NCI-H1092 (cell line): ENCODE data around the gene SMAD1.
A peak's percentile ranks its signal among the peaks of the same experiment; 100 is the strongest.

Experiments used
- DNase-seq: peaks from one replicate; lab custom pipeline; 2025; lab: John Stamatoyannopoulos, UW

The SMAD1 gene

DNA sequence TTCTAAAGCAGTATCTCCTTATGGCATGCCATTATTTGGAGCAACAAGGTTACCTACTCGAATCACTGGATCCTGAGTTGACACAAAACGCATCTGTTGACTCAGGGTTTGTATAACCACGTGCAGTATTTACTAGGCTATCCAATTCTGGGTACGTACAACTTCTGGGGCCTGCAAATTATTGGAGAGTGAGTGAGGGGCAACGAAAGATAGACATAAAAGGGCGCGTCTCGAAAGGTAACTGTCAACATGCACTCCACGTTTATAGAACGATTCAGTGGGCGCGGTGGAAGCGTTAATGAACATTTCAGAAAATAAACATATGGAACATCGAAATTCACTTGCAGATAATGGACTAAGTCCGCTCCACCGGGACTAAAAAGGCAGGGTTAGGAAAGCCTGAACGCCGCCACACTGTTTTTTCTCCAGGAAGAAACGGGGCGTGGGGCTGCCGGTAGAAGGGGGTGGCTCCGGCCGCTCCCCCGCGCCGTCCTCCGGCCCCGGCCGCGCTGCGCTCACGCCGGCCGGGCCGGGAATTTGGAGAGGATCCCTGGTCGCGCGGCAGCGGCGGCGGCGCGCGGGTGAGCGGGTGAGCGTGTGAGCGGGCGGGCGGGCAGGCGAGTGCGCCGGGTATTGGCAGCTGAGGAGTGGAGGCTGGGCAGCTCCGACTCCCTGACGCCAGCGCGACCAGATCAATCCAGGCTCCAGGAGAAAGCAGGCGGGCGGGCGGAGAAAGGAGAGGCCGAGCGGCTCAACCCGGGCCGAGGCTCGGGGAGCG, at the start of gene SMAD1:
SMAD1 (plus strand) TSS at position 690 of the 778 bp plus-strand sequence. CDS start 32,761 bp downstream, outside the sequence.
- DNase-seq: peak; percentile 51

GRCh38 chr4:145433684-145434083, 48.0 kb upstream of the SMAD1 start:
- DNase-seq: no peak

DNA sequence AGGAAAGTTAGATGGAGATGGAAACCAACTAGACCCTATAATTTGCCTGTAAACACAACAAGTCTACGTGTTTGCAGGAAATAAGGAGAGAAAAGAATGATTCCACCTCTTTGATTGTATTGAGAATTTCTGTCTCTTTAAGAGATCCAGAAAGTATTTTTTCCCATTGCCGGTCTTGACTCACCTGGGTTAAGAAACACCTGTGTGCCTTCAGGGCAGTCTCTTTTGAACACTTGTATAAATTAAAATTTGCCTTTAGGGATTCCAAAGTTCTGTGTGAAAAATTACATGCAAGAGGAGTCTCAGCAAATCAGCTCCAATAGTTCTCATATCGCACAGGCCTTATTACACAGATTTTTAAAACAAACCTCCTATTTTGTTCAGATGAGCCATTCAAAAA, 46.0 kb upstream of the SMAD1 start:
- no peak for DNase-seq

GRCh38 chr4:145436114-145436513, 45.5 kb upstream of the SMAD1 start:
- DNase-seq: no peak

- no peak for DNase-seq
These were observed 44.9 kb upstream of the SMAD1 start for GRCh38 chr4:145436796-145437195.

GRCh38 chr4:145437466-145437865, 44.2 kb upstream of the SMAD1 start:
- DNase-seq: no peak

DNA sequence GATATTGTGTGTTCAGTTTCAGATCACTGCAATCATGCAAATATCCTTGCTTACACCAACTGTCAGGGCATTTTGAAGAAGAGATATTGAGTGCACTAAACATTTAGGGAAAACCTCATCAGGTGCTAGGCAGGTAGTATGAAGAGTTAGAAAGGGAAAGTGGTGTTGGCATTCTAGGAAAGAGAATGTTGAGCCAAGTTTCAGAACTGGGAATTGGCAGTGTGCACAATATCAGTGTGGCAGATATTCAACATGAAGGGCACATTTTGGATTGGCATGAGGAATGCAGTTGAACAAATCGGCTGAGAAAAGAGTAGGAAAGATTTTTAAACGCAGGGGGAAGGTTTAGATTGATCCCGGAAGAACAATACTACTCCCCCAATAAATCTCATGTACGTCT, 43.4 kb upstream of the SMAD1 start:
- no peak for DNase-seq

DNA sequence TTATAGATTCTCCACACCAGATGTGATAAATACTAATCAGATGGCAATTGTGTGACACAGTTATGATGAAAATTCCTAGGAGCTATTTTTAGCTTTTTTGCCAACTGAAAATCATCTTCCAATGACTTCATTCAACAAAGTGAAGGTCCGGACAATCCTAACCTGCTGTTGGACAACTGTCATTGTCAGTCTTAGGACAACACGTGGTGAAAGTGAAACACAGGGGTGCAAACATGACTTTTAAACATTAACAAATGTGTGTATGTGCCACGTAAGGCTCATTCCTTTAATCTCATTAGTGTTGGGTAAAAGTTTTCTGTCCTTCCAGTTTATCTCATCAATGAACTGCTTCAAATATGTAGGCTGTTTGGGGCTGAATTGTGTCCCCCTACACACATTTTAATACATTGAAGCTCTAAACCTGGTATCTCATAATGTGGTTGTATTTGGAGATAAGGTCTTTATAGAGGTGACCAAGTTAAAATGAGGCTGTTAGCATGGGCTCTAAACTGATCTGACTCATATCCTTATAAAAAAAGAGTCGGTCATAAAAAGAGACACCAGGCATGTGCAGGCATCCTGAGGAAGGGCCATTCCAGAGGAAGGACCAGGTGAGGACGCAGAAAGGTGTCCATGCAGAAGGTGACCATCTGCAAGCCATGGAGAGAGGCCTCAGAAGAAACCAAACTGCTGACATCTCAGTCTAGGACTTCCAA, 41.2 kb upstream of the SMAD1 start:
- DNase-seq: no peak

- no peak for DNase-seq
These were observed 35.5 kb upstream of the SMAD1 start for GRCh38 chr4:145446184-145446583.

GRCh38 chr4:145451895-145452294, 29.8 kb upstream of the SMAD1 start:
- DNase-seq: no peak

- no peak for DNase-seq
These were observed 29.0 kb upstream of the SMAD1 start for GRCh38 chr4:145452447-145453162.

- no peak for DNase-seq
These were observed 28.5 kb upstream of the SMAD1 start for GRCh38 chr4:145453163-145453520.

DNA sequence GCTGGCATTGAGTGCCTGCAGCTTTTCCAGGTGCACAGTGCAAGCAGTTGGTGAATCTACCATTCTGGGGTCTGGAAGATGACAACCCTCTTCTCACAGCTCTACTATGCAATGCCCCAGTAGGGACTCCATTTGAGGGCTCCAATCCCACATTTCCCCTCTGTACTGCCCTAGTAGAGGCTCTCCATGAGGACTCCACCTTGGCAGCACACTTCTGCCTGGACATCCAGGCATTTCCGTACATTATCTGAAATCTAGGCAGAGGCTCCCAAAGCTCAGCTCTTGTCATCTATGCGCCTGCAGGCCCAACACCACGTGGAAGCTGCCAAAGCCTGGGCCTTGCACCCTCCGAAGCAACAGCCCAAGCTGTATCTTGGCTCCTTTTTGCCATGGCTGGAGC, 8.4 kb upstream of the SMAD1 start:
- DNase-seq: no peak

DNA sequence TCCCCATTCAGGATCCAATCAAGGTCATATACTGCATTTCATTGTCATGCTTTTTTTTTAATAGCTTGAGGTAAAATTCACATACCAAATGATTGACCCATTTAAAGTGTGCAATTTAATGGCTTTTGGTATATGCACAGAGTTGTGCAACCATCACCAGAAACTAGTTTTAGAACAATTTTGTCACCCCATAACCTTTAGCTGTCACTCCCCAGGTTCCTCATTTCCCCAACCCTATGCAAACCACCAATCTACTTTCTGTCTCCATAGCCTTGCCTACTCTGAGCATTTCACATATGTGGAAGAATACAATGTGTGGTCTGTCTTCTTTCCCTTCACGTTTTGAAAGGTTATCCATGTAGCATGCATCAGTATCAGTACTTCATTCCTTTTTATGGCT, 1.4 kb upstream of the SMAD1 start:
- no peak for DNase-seq

- DNase-seq: no peak
These were observed 222 bp downstream of the SMAD1 start for GRCh38 chr4:145481942-145482208.

DNA sequence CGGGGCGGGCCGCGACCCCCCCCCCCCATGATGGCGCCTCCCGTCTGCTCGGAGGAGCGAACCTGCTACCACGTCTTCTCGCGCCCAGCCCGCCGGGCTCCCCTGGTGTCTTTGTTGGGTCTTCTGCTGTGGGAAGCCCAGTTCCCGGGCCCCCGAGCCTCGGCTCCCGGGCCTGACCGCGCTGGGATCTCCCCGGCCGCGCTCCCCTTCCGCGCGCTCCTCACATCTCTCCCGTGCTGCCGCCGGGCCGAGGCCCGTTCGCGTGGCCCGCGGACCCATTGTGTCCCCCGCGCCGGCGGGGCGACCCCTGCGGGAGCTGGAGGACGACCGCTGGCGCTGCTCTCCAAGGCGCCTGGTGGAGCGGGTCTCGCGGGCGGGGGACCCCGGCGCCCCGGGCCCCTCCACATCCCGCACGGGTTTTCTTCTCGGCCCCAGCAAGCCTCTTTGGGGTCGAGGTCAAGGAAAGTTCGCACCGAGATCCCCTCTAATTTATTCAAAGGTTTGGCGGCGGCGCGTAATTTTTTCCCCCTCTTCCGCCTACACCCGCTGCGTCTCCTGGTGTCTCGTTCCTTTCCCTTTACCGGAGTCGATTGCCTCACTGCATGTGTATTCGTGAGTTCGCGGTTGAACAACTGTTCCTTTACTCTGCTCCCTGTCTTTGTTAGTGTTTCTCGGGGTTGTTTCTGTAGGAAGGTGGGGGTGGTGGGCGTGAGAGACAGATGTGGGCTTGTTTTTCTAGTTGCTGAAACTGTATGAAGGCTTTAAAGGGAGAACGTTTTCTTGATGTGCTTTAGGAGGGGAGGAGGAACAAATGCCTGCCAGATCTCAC, 770 bp downstream of the SMAD1 start:
- DNase-seq: peak; percentile 49

DNA sequence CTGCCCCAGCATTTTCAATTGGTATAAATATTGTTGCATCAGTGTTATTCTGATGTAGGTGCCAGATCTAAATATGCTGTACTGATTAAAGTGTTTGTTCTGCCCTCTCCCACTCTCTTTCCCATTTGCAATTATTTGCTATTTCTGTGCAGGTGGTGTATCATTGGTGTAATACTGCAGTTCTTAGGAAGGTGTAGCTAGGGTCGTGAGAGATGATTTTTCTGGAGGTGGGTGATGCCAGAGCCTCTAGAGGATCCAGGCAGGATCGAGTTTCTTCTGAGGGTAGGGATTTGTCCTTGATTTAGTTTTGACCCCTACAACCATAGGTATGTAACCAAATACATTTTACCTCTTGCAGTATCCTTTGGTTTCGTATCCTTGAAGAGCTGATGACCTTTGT, 1.9 kb downstream of the SMAD1 start:
- peak; percentile 11 for DNase-seq

DNA sequence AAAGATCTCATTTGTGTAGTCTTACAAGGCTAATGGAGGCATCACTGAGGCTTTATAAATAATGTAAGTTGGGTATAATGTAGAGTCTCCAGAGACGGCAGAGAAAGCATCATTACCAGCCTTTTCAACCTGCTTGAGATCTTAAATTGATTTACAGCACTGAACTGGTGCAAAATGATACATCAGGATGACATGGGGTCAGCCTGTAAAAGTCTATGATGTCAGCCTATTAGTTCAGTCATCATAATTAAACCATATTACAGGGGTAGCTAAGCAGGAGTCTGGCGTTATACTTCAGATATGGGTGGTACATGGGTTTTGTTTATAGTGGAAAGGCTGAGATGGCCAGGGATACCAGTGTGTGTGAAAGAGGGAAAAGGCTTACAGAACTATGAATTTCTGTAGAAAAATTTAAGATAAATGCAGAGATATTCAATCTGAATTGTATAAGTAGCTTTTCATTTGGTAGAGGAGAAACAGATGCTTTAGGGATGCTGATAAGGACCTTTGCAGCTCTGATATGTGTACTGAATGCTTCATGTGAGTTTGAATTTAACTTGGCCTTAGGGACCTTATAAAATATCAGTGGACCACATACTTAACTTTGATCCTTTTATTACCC, 2.7 kb downstream of the SMAD1 start:
- no peak for DNase-seq

DNA sequence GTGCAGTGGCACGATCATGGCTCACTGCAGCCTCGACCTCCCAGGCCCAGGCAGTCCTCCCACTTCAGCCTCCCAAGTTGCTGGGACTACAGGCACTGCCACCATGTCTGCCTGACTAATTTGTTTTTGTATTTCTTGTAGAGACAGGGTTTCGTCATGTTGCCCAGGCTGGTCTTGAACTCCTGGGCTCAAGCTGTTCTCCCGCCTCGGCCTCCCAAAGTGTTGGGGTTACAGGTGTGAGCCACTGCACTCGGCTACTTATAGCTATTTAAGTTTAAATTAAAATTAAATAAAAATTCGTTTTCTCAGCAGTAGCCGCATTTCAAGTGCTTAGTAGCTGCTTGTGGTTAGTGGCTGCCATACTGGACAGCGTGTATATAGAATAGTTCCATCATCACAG, 3.5 kb downstream of the SMAD1 start:
- DNase-seq: no peak

DNA sequence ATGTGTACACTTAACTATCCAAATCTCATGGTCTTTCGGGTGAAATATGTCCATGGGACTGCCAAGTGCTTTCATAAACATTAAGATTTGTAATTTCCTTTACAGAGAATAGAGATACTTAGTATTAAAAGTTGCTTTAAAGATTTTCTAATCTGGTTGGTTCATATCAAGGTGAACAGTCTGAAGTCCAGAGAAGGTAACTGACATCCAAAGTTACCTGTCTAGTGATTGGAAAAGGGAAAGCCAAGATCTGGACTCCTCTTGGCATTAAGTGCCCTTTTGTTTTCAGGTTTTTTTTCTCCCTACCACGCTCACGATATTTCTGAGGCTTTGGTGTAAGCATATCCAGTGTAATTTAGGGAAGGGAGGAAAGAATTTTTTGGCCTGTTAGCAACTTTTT, 5.0 kb downstream of the SMAD1 start:
- DNase-seq: no peak

DNA sequence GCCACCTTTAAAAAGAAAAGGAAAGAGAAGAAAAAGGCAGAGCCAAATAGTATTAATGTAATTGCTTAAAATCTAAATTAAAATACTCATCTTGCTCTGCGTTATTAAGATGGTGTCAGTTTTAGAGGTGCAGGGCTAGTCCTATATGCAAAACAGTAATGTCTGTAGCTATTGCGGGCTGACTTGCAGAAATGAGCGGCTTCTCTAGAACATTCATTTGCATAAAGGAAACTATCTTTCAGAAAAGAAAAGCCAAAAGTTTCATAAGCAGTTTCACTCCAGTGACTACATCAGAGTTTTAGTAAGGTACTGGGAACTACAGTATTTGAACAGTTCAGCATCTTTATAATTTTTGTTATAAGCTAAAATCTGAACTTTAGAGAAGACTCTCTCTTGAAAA, 6.0 kb downstream of the SMAD1 start:
- no peak for DNase-seq

- DNase-seq: no peak
These were observed 6.7 kb downstream of the SMAD1 start for GRCh38 chr4:145488310-145488709.
